Prostate gland (tissue), 2 donors: ENCODE results near the gene ALDH3B1. TPM values are rescaled to one million over a fixed set of nuclear protein-coding genes. Genes with fewer than 3 reads are reported as not detected.
A peak's percentile ranks its signal among the peaks of the same experiment; 100 is the strongest.

Source experiments
- DNase-seq: peaks from one replicate; pipeline ENCODE4 v3.0.0-alpha.2; 2019; ENCODE audit warnings: low spot score
- H3K27ac ChIP-seq, 2 donors: fragments of 200-600 bp; sonication (generic); 2 replicates each; pipeline ENCODE4 v1.5.1; 2017 to 2019
- H3K27me3 ChIP-seq: fragments of 200-600 bp; sonication (generic); replicated peaks from 2 replicates; pipeline ENCODE4 v1.5.1; 2019; ENCODE audit not compliant: insufficient read depth
- H3K36me3 ChIP-seq, 2 donors: fragments of 200-600 bp; sonication (generic); 1 replicate in 1 of 2; 2 replicates in 1 of 2; pipeline versions ENCODE4 v1.5.1 to v1.8.1; 2017 to 2019
- H3K4me1 ChIP-seq: fragments of 200-600 bp; sonication (generic); replicated peaks from 2 replicates; pipeline ENCODE4 v1.5.1; 2019
- H3K4me3 ChIP-seq, 2 donors: fragments of 200-600 bp; sonication (generic); 2 replicates each; pipeline ENCODE4 v1.5.1; 2017 to 2019
- H3K9me3 ChIP-seq: fragments of 200-600 bp; sonication (generic); 2 replicates; pipeline ENCODE4 v1.5.1; 2017
- POLR2A ChIP-seq: fragments of 450-650 bp; IDR thresholded peaks from one replicate; pipeline ENCODE4 v1.6.1; 2016; ENCODE audit warnings: antibody characterized with exemption, mild to moderate bottlenecking
- POLR2AphosphoS5 ChIP-seq: sonication (generic); formaldehyde crosslinking; IDR thresholded peaks from one replicate; pipeline ENCODE4 v1.6.1; 2017; ENCODE audit warnings: antibody characterized with exemption
- WGBS: methylation state at CpG from one replicate; pipeline ENCODE4 v1.1.5; 2018; 5-methylcytosine and 5-hydroxymethylcytosine counted together
- intact Hi-C: fragments of 100-400 bp; cut with DNase I; formaldehyde crosslinking; loops from one replicate; pipeline ENCODE4 v1.14.2; 2022
- total RNA-seq, 2 donors: library from RNA; depleted of rRNA; stranded (reverse); fragments of >200 nt; gene quantifications; one replicate each; pipeline ENCODE4 v1.1.0, GENCODE V29; 2016
- TF ChIP-seq, protein P1 (sequence below), 4 experiments: fragments of 200-600 bp in 2 of 4; fragments of 450-650 bp in 2 of 4; sonication (generic) in 2 of 4; IDR thresholded peaks; 1 replicate in 3 of 4; 2 replicates in 1 of 4; pipeline ENCODE4 v1.5.1; 2016 to 2019; ENCODE audit warnings: antibody characterized with exemption in 4 of 4, mild to moderate bottlenecking in 2 of 4, moderate library complexity in 2 of 4

The ALDH3B1 gene
- total RNA-seq, 2 donors from 2014 or later = 7.2 to 7.9 TPM

DNA sequence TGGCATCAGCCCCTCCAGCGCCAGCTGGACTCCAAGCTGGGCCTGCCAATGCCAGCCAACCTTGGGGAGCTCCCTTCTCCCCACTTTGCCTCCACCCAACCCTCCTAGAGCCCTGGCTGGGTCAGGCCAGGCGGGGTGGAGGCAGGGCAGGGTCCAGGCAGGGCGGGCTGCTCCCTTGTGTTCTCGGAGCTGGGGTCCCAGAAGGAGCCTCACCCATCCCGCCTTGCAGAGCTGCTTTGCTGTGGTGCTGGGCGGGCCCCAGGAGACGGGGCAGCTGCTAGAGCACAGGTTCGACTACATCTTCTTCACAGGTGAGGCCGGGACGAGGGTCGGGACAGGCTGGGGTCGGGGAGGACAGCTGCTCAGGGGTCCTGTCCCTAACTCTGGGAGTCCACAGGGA is 9.4 kb downstream of the ALDH3B1 start:
- Histone ChIP-seq H3K4me3 (no peak overlapping the region), H3K4me1 (no peaks in the 10 kb centered on the region), H3K27me3 (no peaks in the 10 kb centered on the region), H3K9me3 (no peaks in the 10 kb centered on the region), H3K36me3 (no peaks in the 10 kb centered on the region), H3K27ac (no peak overlapping the region)
- no peak for TF ChIP-seq POLR2AphosphoS5
- TF ChIP-seq, protein P1, sequence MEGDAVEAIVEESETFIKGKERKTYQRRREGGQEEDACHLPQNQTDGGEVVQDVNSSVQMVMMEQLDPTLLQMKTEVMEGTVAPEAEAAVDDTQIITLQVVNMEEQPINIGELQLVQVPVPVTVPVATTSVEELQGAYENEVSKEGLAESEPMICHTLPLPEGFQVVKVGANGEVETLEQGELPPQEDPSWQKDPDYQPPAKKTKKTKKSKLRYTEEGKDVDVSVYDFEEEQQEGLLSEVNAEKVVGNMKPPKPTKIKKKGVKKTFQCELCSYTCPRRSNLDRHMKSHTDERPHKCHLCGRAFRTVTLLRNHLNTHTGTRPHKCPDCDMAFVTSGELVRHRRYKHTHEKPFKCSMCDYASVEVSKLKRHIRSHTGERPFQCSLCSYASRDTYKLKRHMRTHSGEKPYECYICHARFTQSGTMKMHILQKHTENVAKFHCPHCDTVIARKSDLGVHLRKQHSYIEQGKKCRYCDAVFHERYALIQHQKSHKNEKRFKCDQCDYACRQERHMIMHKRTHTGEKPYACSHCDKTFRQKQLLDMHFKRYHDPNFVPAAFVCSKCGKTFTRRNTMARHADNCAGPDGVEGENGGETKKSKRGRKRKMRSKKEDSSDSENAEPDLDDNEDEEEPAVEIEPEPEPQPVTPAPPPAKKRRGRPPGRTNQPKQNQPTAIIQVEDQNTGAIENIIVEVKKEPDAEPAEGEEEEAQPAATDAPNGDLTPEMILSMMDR (IDR thresholded peaks at IDR 0.05) = no peak
- TF ChIP-seq POLR2A = no peak
- DNase-seq = no peak
- 82% methylated on average over 12 of the region's 12 CpGs for WGBS
- intact Hi-C loops = no loop called here

DNA sequence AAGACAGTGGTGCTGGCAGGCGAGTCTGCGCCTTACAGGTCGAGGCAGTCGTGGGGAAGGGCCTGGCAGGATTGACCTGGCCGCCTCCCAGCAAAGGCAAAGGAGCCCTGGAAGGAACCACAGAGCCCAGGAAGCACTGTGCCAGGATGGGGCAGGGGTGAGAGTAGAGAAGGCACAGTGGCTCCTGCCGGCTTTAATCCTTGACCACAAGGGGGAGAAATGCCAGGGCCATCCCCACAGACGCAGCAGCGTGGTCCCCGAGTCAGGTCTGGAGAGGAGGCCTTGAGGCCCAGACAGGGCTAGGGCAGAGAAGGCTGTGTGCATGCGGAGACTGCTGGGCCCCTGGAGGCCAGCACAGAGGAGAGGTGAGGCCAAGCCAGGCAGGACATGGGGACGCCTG is 10.4 kb downstream of the ALDH3B1 start:
- Histone ChIP-seq H3K9me3 (no peaks in the 10 kb centered on the region), H3K4me1 (no peaks in the 10 kb centered on the region), H3K27ac (no peak overlapping the region), H3K27me3 (no peaks in the 10 kb centered on the region), H3K36me3 (no peaks in the 10 kb centered on the region), H3K4me3 (no peak overlapping the region)
- TF ChIP-seq, protein P1 (IDR thresholded peaks at IDR 0.05) = peak in 2 of 4 experiments; percentile 41 to 45
- no peak for TF ChIP-seq POLR2A
- no peak for DNase-seq
- intact Hi-C loops = no loop called here
- WGBS = 33% methylated on average over 11 of the region's 11 CpGs

DNA sequence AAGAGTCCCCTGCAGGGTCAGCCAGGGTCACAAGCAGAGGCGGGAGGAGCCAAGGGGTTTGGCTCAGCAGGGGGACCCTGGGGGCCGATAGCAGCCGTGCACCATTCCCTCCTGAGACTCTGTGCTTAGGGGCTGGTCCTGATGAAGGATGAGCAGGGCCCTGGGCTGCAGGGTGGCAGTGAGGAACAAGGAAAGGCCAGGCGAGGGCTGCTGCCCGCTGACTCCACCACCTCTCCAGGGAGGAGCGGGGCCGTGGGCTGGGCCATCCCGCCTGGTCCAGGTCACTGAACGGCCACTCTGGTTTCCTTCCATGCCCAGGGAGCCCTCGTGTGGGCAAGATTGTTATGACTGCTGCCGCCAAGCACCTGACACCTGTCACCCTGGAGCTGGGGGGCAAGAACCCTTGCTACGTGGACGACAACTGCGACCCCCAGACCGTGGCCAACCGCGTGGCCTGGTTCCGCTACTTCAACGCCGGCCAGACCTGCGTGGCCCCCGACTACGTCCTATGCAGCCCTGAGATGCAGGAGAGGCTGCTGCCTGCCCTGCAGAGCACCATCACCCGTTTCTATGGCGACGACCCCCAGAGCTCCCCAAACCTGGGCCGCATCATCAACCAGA is 11.2 kb downstream of the ALDH3B1 start:
- DNase-seq = no peak
- no peak overlapping the region for H3K27ac ChIP-seq
- TF ChIP-seq POLR2AphosphoS5 = no peak
- TF ChIP-seq POLR2A = no peak
- TF ChIP-seq, protein P1 (IDR thresholded peaks at IDR 0.05) = peak in 2 of 4 experiments; percentile 21 to 55
- no peaks in the 10 kb centered on the region for H3K27me3 ChIP-seq
- intact Hi-C loops = no loop called here
- no peaks in the 10 kb centered on the region for H3K4me1 ChIP-seq
- no peaks in the 10 kb centered on the region for H3K36me3 ChIP-seq
- no peak overlapping the region for H3K4me3 ChIP-seq
- 74% methylated on average over 27 of the region's 27 CpGs for WGBS
- no peaks in the 10 kb centered on the region for H3K9me3 ChIP-seq

DNA sequence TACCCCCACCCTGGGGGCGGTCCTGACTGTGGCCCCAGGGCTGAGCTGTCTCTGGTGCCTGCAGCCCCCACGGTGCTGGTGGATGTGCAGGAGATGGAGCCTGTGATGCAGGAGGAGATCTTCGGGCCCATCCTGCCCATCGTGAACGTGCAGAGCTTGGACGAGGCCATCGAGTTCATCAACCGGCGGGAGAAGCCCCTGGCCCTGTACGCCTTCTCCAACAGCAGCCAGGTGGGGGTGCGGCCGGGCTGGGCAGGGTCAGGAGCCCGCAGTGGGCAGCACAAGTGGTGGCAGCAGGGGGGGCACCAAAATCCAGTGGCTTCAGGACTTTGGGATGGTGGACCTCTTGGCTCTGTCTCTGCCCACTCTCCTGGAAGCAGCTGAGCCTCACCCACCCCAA is 12.4 kb downstream of the ALDH3B1 start:
- DNase-seq = no peak
- 86% methylated on average over 13 of the region's 13 CpGs for WGBS
- intact Hi-C loops = no loop called here
- H3K9me3 ChIP-seq = no peaks in the 10 kb centered on the region
- no peaks in the 10 kb centered on the region for H3K4me1 ChIP-seq
- H3K27ac ChIP-seq = no peak overlapping the region
- no peak for TF ChIP-seq POLR2AphosphoS5
- TF ChIP-seq POLR2A = no peak
- TF ChIP-seq, protein P1 (IDR thresholded peaks at IDR 0.05) = no peak
- H3K27me3 ChIP-seq = no peaks in the 10 kb centered on the region
- H3K36me3 ChIP-seq = no peaks in the 10 kb centered on the region
- H3K4me3 ChIP-seq = no peak overlapping the region

DNA sequence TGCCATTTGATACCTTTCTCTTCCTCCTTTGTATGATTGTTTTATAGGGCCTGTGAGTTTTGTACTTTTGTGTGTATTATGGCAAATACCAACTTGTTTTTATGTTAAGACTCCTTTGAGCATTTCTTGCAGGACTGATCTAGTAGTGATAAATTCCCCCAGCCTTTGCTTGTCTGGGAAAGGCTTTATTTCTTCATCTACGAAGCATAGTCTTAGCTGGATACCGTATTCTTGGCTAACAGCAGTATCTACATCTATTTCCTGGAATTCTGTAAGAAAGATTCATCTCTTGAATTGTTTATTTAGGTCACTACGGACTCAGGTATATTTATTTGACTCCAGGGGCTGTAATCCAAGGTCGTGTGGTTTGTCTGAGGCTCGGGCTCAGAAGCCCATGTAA is 14.4 kb downstream of the ALDH3B1 start:
- H3K36me3 ChIP-seq = no peaks in the 10 kb centered on the region
- intact Hi-C loops = no loop called here
- H3K27me3 ChIP-seq = no peaks in the 10 kb centered on the region
- peaks cover 4% of the 10 kb centered on the region for H3K4me1 ChIP-seq
- H3K27ac ChIP-seq = no peak overlapping the region
- no peak for TF ChIP-seq POLR2A
- TF ChIP-seq, protein P1 (IDR thresholded peaks at IDR 0.05) = no peak
- TF ChIP-seq POLR2AphosphoS5 = no peak
- DNase-seq = no peak
- 62% methylated on average over 5 of the region's 5 CpGs for WGBS
- H3K9me3 ChIP-seq = no peaks in the 10 kb centered on the region
- no peak overlapping the region for H3K4me3 ChIP-seq
